T-cell (primary cell): ENCODE measurements around the gene MAP3K13. TPM values are rescaled to one million over a fixed set of nuclear protein-coding genes. Genes with fewer than 3 reads are reported as not detected.

Experiments
- ATAC-seq, 4 experiments: fragments of 200-7000 bp in 3 of 4; fragments of 150-1000 bp in 1 of 4; cut with Tn5 transposase; replicated peaks in 1 of 4; 1 replicate in 3 of 4; 2 replicates in 1 of 4; pipeline ENCODE4 v1.10.0; 2021; ENCODE audit warnings: moderate library complexity in 3 of 4, mild to moderate bottlenecking in 2 of 4, moderate number of reproducible peaks in 1 of 4
- CTCF ChIA-PET, 2 donors: fragments of 300-600 bp; sonication (Branson Sonifier 250); formaldehyde crosslinking; loops; one replicate each; lab custom pipeline; 2022; ENCODE audit warnings: antibody characterized with exemption in 2 of 2; lab: Charles Lee
- POLR2A ChIA-PET, 2 donors: fragments of 300-600 bp; sonication (Branson Sonifier 250); formaldehyde crosslinking; loops; one replicate each; lab custom pipeline; 2022; ENCODE audit warnings: antibody characterized with exemption in 2 of 2; lab: Charles Lee
- DNase-seq, 35 experiments: peaks; one replicate each; pipeline versions ENCODE4 v3.0.0 to v3.0.0-alpha.2; 2013 to 2023
- H3K27ac ChIP-seq: one replicate; pipeline ENCODE4 v1.5.1; 2013; ENCODE audit warnings: low read length
- H3K27me3 ChIP-seq, 2 experiments: replicated peaks in 1 of 2; 1 replicate in 1 of 2; 2 replicates in 1 of 2; pipeline versions ENCODE4 v1.6.1 to v1.7.0; 2013; ENCODE audit warnings: low read length in 1 of 2, mixed read lengths in 1 of 2; ENCODE audit not compliant: control insufficient read depth in 2 of 2, insufficient read depth in 2 of 2; ENCODE audit errors: extremely low read depth in 1 of 2
- H3K36me3 ChIP-seq, 2 donors: 1 replicate in 1 of 2; 2 replicates in 1 of 2; pipeline versions ENCODE4 v1.6.1 to v1.7.0; 2013; ENCODE audit warnings: low read length in 1 of 2; ENCODE audit not compliant: control insufficient read depth in 2 of 2, insufficient read depth in 1 of 2; ENCODE audit errors: extremely low read depth in 1 of 2
- H3K4me1 ChIP-seq, 2 experiments: 1 replicate in 1 of 2; 2 replicates in 1 of 2; pipeline versions ENCODE4 v1.6.1 to v1.7.0; 2013; ENCODE audit warnings: low read length in 2 of 2, mixed read lengths in 1 of 2; ENCODE audit not compliant: insufficient read depth in 2 of 2, control insufficient read depth in 1 of 2; ENCODE audit errors: extremely low read depth in 1 of 2
- H3K4me3 ChIP-seq, 2 donors: 1 replicate in 1 of 2; 2 replicates in 1 of 2; pipeline versions ENCODE4 v1.5.1 to v1.7.0; 2013; ENCODE audit warnings: mild to moderate bottlenecking in 2 of 2, low read length in 1 of 2, moderate library complexity in 1 of 2; ENCODE audit not compliant: control insufficient read depth in 1 of 2; ENCODE audit errors: extremely low read depth in 1 of 2
- H3K9me3 ChIP-seq: 2 replicates; pipeline ENCODE4 v1.7.0; 2013
- H3K27ac Mint-ChIP-seq, 2 donors: one replicate each; pipeline ENCODE4 v1.8.0; 2020 to 2021; ENCODE audit warnings: mild to moderate bottlenecking in 2 of 2, mixed read lengths in 2 of 2
- H3K27me3 Mint-ChIP-seq, 2 donors: one replicate each; pipeline ENCODE4 v1.8.0; 2021 to 2022; ENCODE audit warnings: mixed read lengths in 2 of 2
- H3K36me3 Mint-ChIP-seq: one replicate; pipeline ENCODE4 v1.8.0; 2021; ENCODE audit warnings: mixed read lengths
- H3K4me1 Mint-ChIP-seq, 3 donors: one replicate each; pipeline ENCODE4 v1.8.0; 2020 to 2022; ENCODE audit warnings: mixed read lengths in 3 of 3, mild to moderate bottlenecking in 1 of 3
- H3K4me3 Mint-ChIP-seq, 3 donors: one replicate each; pipeline ENCODE4 v1.8.0; 2020 to 2022; ENCODE audit warnings: mild to moderate bottlenecking in 3 of 3, mixed read lengths in 3 of 3, moderate library complexity in 3 of 3
- H3K9me3 Mint-ChIP-seq, 3 donors: one replicate each; pipeline ENCODE4 v1.8.0; 2020 to 2022; ENCODE audit warnings: mixed read lengths in 3 of 3
- WGBS: methylation state at CpG from one replicate; pipeline ENCODE4 v1.1.5; 2013; ENCODE audit warnings: missing lambda C conversion rate; ENCODE audit not compliant: insufficient coverage; 5-methylcytosine and 5-hydroxymethylcytosine counted together
- total RNA-seq, 35 experiments: library from RNA in 6 of 35; stranded (reverse) in 6 of 35; fragments of 120-200 nt in 1 of 35; gene quantifications; one replicate each; pipeline versions ENCODE4 v1.2.1 to v1.2.4 and lab custom pipeline; 2013 to 2026

The MAP3K13 gene
- total RNA-seq, 5 donors from 2014 or later (not counting 1 experiment from before 2014, with no cell fraction given) = 6.4 to 9.2 (median 7.7) TPM

DNA sequence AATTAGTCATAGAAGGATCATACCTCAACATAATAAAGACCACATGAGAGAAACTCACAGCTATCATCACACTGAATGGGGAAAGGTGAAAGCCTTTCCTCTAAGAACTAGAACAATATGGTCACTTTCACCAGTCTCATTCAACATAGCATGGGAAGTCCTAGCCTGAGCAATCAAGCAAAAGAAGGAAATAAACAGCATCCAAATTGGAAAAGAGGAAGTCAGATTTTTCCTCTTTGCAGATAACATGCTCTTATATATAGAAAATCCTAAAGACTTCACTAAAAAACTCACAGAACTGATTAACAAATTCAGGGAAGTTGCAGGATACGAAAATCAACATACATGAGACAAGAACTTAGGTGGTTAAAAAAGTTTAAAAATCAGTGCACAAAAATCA is 24.7 kb downstream of the MAP3K13 start:
- Histone ChIP-seq H3K27me3 (peaks cover 0 to 3% of the 10 kb centered on the region in 2 experiments), H3K9me3 (no peaks in the 10 kb centered on the region), H3K27ac (no peak overlapping the region), H3K4me3 (no peak overlapping the region), H3K4me1 (no peaks in the 10 kb centered on the region), H3K36me3 (no peaks in the 10 kb centered on the region)
- Mint-ChIP-seq H3K9me3 (peaks cover 0 to 5% (median 3%) of the 10 kb centered on the region in 3 donors), H3K27ac (no peak overlapping the region), H3K27me3 (no peaks in the 10 kb centered on the region), H3K4me3 (no peak overlapping the region), H3K4me1 (no peaks in the 10 kb centered on the region), H3K36me3 (no peaks in the 10 kb centered on the region)
- ATAC-seq (no peak), DNase-seq (no peak)
- WGBS = no CpG with 5 or more reads among the region's 1 CpG
- CTCF ChIA-PET = no interaction called here
- POLR2A ChIA-PET = no interaction called here

GRCh38 chr3:185393055-185393454 is 30.1 kb downstream of the MAP3K13 start:
- DNase-seq = no peak
- Histone ChIP-seq H3K27me3 (no peaks in the 10 kb centered on the region), H3K9me3 (no peaks in the 10 kb centered on the region), H3K36me3 (no peaks in the 10 kb centered on the region), H3K27ac (no peak overlapping the region), H3K4me3 (no peak overlapping the region), H3K4me1 (no peaks in the 10 kb centered on the region)
- ChIA-PET POLR2A (no interaction called here), CTCF (no interaction called here)
- WGBS = no CpG with 5 or more reads among the region's 3 CpGs
- Mint-ChIP-seq H3K4me1 (no peaks in the 10 kb centered on the region), H3K4me3 (no peak overlapping the region), H3K36me3 (no peaks in the 10 kb centered on the region), H3K27me3 (no peaks in the 10 kb centered on the region), H3K27ac (no peak overlapping the region), H3K9me3 (no peaks in the 10 kb centered on the region)
- ATAC-seq = no peak

DNA sequence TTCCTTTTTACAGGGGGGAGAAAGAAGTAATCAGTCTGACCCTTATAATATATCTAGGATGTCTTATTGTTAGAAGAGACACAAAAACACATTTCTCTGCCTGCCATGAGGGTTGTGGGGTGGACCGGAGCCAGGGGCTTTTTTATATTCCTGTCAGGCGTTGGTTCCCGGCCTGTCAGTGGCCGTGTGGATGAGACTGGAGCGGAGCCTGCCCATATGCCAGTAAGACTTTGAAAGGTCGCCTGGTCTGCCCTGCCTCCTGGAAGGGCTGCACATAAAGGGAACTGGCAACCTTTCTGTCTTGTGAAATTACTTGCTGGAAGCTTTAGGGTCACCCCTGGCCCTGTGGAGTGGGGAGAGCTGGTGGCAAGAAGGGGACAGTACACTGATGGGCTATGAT is 34.7 kb downstream of the MAP3K13 start:
- Mint-ChIP-seq H3K36me3 (no peaks in the 10 kb centered on the region), H3K27me3 (peaks cover 0 to 5% of the 10 kb centered on the region in 2 donors), H3K27ac (no peak overlapping the region), H3K4me1 (no peaks in the 10 kb centered on the region), H3K4me3 (no peak overlapping the region), H3K9me3 (no peaks in the 10 kb centered on the region)
- H3K27ac ChIP-seq = no peak overlapping the region
- no peaks in the 10 kb centered on the region for H3K9me3 ChIP-seq
- CTCF ChIA-PET = interaction anchor here in 1 of 2 donors (0.8 kb wide), 1 partner anchor 84 kb away, joined by 3 read pairs; no protein-coding TSS in a partner anchor
- H3K36me3 ChIP-seq = no peaks in the 10 kb centered on the region
- 88% methylated on average over 6 of the region's 6 CpGs for WGBS
- DNase-seq (no peak), ATAC-seq (no peak)
- POLR2A ChIA-PET = no interaction called here
- H3K27me3 ChIP-seq = no peaks in the 10 kb centered on the region
- no peak overlapping the region for H3K4me3 ChIP-seq
- no peaks in the 10 kb centered on the region for H3K4me1 ChIP-seq

- H3K36me3 ChIP-seq = no peaks in the 10 kb centered on the region
- H3K9me3 Mint-ChIP-seq = no peaks in the 10 kb centered on the region
- ChIA-PET CTCF (no interaction called here), POLR2A (no interaction called here)
- WGBS = 82% methylated on average over 10 of the region's 16 CpGs
- H3K27ac Mint-ChIP-seq = no peak overlapping the region
- H3K4me3 Mint-ChIP-seq = no peak overlapping the region
- H3K27ac ChIP-seq = no peak overlapping the region
- no peaks in the 10 kb centered on the region for H3K4me1 Mint-ChIP-seq
- ATAC-seq (no peak), DNase-seq (no peak)
- no peaks in the 10 kb centered on the region for H3K9me3 ChIP-seq
- H3K4me3 ChIP-seq = no peak overlapping the region
- no peaks in the 10 kb centered on the region for H3K27me3 ChIP-seq
- H3K36me3 Mint-ChIP-seq = no peaks in the 10 kb centered on the region
- H3K27me3 Mint-ChIP-seq = peaks cover 0 to 5% of the 10 kb centered on the region in 2 donors
- no peaks in the 10 kb centered on the region for H3K4me1 ChIP-seq
Observed at GRCh38 chr3:185399737-185400667, 37.1 kb downstream of the MAP3K13 start.

DNA sequence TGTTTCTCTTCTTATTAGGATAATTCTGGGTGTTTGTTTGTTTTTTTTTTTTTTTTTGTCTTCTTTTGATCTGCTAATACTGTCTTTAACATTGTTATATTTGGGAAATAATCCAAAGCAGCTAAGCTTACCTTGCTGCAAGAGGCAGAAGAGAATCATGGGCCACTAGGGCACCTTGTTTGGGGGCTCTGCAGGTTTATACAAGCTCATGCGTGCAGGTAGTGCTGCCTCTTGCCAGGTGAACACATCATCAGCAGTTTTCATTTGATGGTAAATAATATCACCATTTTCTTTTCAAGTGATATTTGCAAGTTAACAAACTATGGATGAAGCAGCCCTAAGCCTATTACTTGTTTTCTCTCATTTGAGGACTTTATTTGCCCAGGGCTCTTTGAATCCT is 37.9 kb downstream of the MAP3K13 start:
- no peaks in the 10 kb centered on the region for H3K4me1 Mint-ChIP-seq

GRCh38 chr3:185401319-185401955 is 38.5 kb downstream of the MAP3K13 start:
- no peak overlapping the region for H3K27ac ChIP-seq
- no peaks in the 10 kb centered on the region for H3K4me1 ChIP-seq
- Mint-ChIP-seq H3K36me3 (no peaks in the 10 kb centered on the region), H3K9me3 (no peaks in the 10 kb centered on the region), H3K27ac (no peak overlapping the region), H3K4me3 (no peak overlapping the region), H3K4me1 (no peaks in the 10 kb centered on the region), H3K27me3 (peaks cover 0 to 5% of the 10 kb centered on the region in 2 donors)
- ATAC-seq (no peak), DNase-seq (no peak)
- H3K4me3 ChIP-seq = no peak overlapping the region
- CTCF ChIA-PET = no interaction called here
- POLR2A ChIA-PET = no interaction called here
- H3K36me3 ChIP-seq = no peaks in the 10 kb centered on the region
- H3K27me3 ChIP-seq = no peaks in the 10 kb centered on the region
- H3K9me3 ChIP-seq = no peaks in the 10 kb centered on the region
- no CpG with 5 or more reads among the region's 7 CpGs for WGBS

More for the DNA sequence above, 37.9 kb downstream of the MAP3K13 start:
- Histone ChIP-seq H3K9me3 (no peaks in the 10 kb centered on the region), H3K27me3 (no peaks in the 10 kb centered on the region), H3K27ac (no peak overlapping the region), H3K4me3 (no peak overlapping the region), H3K36me3 (no peaks in the 10 kb centered on the region), H3K4me1 (no peaks in the 10 kb centered on the region)
- H3K4me3 Mint-ChIP-seq = no peak overlapping the region
- ATAC-seq (no peak), DNase-seq (no peak)
- H3K9me3 Mint-ChIP-seq = no peaks in the 10 kb centered on the region
- peaks cover 0 to 5% of the 10 kb centered on the region in 2 donors for H3K27me3 Mint-ChIP-seq
- H3K36me3 Mint-ChIP-seq = no peaks in the 10 kb centered on the region
- no peak overlapping the region for H3K27ac Mint-ChIP-seq
- POLR2A ChIA-PET = no interaction called here
- CTCF ChIA-PET = no interaction called here
- no CpG with 5 or more reads among the region's 1 CpG for WGBS
